RWPE1 (cell line): ENCODE measurements around the gene ZNF451.

ENCODE experiments used
- CTCF ChIA-PET: fragments of 350-600 bp; sonication (Branson Sonifier 250); formaldehyde crosslinking; extraction: SDS; loops from one replicate; lab custom pipeline; 2021; lab: Yijun Ruan, JAX
- POLR2A ChIA-PET: fragments of 400-600 bp; formaldehyde crosslinking; extraction: SDS; loops from one replicate; lab custom pipeline; 2020; ENCODE audit warnings: antibody characterized with exemption; ENCODE audit not compliant: low non-redundant PET; lab: Yijun Ruan, JAX
- DNase-seq: peaks from one replicate; pipeline ENCODE4 v3.0.0; 2012; ENCODE audit warnings: low spot score
- H3K27ac ChIP-seq: fragments of 450-650 bp; 2 replicates; pipeline ENCODE4 v1.5.1; 2017
- TF ChIP-seq, protein P1 (sequence below): fragments of 450-650 bp; conservative IDR thresholded peaks from 2 replicates; pipeline ENCODE4 v1.5.1; 2017; ENCODE audit warnings: low read depth, mild to moderate bottlenecking

Gene ZNF451

DNA sequence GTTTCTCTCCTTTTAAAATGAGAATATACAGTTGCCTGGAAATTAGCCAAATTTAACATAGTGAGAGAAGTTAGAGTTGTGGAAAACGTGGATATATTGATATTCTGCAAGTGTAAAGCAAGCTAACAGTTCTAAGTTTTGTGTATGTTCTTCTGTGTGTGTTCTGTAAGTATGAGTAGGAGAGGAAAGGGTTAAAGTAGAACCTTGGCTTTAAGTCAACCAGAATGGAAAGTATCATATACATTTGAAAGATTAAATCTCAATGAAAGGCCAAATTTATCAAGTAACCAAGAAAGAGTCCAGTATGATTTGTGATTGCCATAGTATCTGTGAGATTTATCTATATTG is 52.2 kb downstream of the ZNF451 start:
- no peak for DNase-seq
- CTCF ChIA-PET: no interaction called here
- H3K27ac ChIP-seq: no peak overlapping the region
- POLR2A ChIA-PET: no interaction called here
- TF ChIP-seq, protein P1, sequence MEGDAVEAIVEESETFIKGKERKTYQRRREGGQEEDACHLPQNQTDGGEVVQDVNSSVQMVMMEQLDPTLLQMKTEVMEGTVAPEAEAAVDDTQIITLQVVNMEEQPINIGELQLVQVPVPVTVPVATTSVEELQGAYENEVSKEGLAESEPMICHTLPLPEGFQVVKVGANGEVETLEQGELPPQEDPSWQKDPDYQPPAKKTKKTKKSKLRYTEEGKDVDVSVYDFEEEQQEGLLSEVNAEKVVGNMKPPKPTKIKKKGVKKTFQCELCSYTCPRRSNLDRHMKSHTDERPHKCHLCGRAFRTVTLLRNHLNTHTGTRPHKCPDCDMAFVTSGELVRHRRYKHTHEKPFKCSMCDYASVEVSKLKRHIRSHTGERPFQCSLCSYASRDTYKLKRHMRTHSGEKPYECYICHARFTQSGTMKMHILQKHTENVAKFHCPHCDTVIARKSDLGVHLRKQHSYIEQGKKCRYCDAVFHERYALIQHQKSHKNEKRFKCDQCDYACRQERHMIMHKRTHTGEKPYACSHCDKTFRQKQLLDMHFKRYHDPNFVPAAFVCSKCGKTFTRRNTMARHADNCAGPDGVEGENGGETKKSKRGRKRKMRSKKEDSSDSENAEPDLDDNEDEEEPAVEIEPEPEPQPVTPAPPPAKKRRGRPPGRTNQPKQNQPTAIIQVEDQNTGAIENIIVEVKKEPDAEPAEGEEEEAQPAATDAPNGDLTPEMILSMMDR: no peak

DNA sequence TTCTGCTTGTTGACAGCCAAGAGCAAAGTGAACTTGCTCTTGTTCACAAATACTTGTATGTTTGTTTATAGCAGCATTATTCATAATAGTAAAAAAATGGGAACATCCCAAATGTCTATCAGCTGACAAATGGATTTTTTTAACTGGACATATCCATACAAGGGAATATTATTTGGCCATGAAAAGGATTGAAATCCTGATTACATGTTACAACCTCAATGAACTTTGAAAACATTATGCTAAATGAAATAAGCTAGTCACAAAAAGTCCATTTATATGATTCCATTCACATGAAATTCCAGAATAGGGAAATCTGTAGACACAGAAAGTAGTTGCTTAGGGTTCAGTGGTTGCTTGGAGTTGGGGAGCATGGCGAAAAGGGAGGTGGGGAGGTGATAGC is 53.7 kb downstream of the ZNF451 start:
- TF ChIP-seq, protein P1: no peak
- DNase-seq: no peak
- no peak overlapping the region for H3K27ac ChIP-seq
- CTCF ChIA-PET: no interaction called here
- POLR2A ChIA-PET: no interaction called here

DNA sequence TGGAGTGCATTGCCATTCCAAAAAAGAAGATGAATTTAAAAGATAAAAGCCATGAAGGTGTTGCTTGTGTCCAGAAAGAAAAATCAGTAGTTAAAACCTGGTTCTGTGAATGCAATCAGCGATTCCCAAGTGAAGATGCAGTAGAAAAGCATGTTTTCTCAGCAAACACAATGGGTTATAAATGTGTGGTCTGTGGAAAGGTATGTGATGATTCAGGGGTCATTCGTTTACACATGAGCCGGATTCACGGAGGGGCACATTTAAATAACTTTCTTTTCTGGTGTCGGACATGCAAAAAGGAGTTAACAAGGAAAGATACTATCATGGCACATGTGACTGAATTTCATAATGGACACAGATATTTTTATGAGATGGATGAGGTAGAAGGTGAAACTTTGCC is 57.4 kb downstream of the ZNF451 start:
- ChIA-PET CTCF (no interaction called here), POLR2A (no interaction called here)
- TF ChIP-seq, protein P1: no peak
- no peak overlapping the region for H3K27ac ChIP-seq
- DNase-seq: no peak

DNA sequence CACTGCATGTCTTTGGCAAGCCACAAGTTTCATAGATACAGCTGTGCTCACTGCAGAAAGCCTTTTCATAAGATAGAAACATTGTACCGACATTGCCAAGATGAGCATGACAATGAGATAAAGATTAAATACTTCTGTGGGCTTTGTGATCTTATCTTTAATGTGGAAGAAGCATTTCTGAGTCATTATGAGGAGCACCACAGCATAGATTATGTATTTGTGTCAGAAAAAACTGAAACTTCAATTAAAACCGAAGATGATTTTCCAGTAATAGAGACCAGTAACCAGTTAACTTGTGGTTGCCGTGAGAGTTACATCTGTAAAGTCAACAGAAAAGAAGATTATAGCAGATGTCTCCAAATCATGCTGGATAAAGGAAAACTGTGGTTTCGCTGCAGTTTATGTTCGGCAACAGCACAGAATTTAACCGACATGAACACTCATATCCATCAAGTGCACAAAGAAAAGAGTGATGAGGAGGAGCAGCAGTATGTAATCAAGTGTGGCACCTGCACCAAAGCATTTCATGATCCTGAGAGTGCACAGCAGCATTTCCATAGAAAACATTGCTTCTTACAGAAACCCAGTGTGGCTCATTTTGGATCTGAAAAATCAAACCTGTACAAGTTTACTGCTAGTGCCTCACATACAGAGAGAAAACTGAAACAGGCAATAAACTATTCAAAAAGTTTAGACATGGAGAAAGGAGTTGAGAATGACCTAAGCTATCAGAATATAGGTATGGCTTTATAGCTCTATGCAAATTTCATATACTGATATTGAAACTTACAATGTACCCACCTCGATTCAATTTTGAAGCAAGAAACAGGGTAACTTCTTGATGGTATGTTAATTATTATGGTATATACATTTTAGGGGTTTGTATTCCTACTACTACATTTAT is 58.2 kb downstream of the ZNF451 start:
- POLR2A ChIA-PET: no interaction called here
- TF ChIP-seq, protein P1: no peak
- no peak overlapping the region for H3K27ac ChIP-seq
- CTCF ChIA-PET: interaction anchor here (0.6 kb wide), 1 partner anchor 28 kb away, joined by 3 read pairs; no protein-coding TSS in a partner anchor
- no peak for DNase-seq

DNA sequence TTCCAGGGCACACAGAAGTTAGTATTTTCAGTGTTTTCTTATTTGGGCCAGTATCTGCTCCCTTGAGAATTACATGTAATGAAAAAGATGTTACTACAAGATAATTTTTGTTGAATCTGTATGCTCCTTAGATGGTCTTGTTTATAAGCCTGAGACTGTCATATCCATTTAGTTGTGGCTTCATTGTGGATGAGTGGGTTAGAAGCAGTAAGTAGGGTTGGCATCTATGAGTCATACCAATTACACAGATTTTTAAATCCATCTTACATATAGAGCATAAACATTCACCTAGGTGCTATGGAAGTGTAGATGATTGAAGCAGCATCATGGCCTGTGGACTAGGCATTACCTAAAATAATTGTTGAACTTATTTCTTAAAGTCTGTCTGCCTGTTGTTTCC is 68.7 kb downstream of the ZNF451 start:
- CTCF ChIA-PET: interaction anchor here (0.6 kb wide), 1 partner anchor 255 kb away, joined by 3 read pairs; no protein-coding TSS in a partner anchor
- POLR2A ChIA-PET: no interaction called here
- no peak overlapping the region for H3K27ac ChIP-seq
- peak; percentile 59 for DNase-seq
- TF ChIP-seq, protein P1: no peak

DNA sequence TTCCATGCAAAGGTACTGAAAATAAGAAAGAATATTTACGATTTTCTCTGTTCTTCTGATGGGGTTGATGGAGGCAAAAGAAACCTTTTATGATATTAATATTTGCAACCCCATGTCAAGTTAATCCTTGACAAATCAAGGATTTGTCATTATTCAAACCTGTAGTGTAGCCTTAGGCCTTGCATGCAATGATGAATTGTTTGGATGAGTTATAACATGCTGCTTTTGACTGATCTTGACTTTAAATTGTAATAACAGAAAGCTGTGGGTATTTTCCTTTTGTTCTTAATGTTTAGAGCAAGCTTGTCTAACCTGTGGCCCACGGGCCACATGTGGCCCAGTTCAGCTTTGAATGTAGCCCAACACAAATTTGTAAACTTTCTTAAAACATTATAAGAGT is 69.1 kb downstream of the ZNF451 start:
- POLR2A ChIA-PET: no interaction called here
- H3K27ac ChIP-seq: no peak overlapping the region

More for the DNA sequence above, 69.1 kb downstream of the ZNF451 start:
- CTCF ChIA-PET: interaction anchor here (0.6 kb wide), 1 partner anchor 255 kb away, joined by 3 read pairs; no protein-coding TSS in a partner anchor
- TF ChIP-seq, protein P1: no peak
- peak; percentile 44 for DNase-seq
